K562 (cell line): ENCODE data around the gene TLDC2. TPM values are rescaled to one million over a fixed set of nuclear protein-coding genes. Genes with fewer than 3 reads are reported as not detected.

Source experiments
- BCL6 ChIP-seq: fragments of 250-450 bp; sonication (Bioruptor Pico); IDR thresholded peaks from 2 replicates; pipeline ENCODE4 v1.4.0; 2020
- CBX3 ChIP-seq, 2 experiments: IDR thresholded peaks; 1 replicate in 1 of 2; 2 replicates in 1 of 2; pipeline ENCODE4 v1.6.1; 2012; ENCODE audit warnings: inconsistent platforms in 2 of 2, low read length in 2 of 2, borderline replicate concordance in 1 of 2, control low read depth in 1 of 2
- EHMT2 ChIP-seq: fragments of 450-650 bp; IDR thresholded peaks from 2 replicates; pipeline ENCODE4 v1.6.1; 2018; ENCODE audit warnings: antibody characterized with exemption
- EP400 ChIP-seq: fragments of 450-650 bp; IDR thresholded peaks from 2 replicates; pipeline ENCODE4 v1.6.1; 2017; ENCODE audit warnings: antibody characterized with exemption, mild to moderate bottlenecking, moderate library complexity
- EWSR1 ChIP-seq: fragments of 450-650 bp; IDR thresholded peaks from 2 replicates; pipeline ENCODE4 v1.6.1; 2018; ENCODE audit warnings: borderline replicate concordance, mild to moderate bottlenecking, low read depth, moderate library complexity; ENCODE audit not compliant: partially characterized antibody
- KDM1A ChIP-seq, 2 experiments: fragments of 450-650 bp; IDR thresholded peaks; 2 replicates each; pipeline ENCODE4 v1.6.1; 2016; ENCODE audit warnings: mild to moderate bottlenecking in 2 of 2
- MAFF ChIP-seq: IDR thresholded peaks from 2 replicates; pipeline ENCODE4 v1.6.1; 2012; ENCODE audit warnings: low read length, improper control_type of control experiment
- MAZ ChIP-seq, 2 experiments: fragments of 450-650 bp in 1 of 2; sonication (generic) in 1 of 2; formaldehyde crosslinking; IDR thresholded peaks in 1 of 2; conservative IDR thresholded peaks in 1 of 2; 2 replicates each; pipeline versions ENCODE4 v1.4.0 to v1.5.0; 2020; ENCODE audit warnings: mild to moderate bottlenecking in 1 of 2, missing genetic modification reagents in 1 of 2
- MYC ChIP-seq, 2 experiments: fragments of 250-450 bp in 1 of 2; sonication (Bioruptor Pico) in 1 of 2; IDR thresholded peaks; 2 replicates each; pipeline versions ENCODE4 v1.5.1 to v1.6.1; 2012 to 2021; ENCODE audit warnings: low read depth in 2 of 2, borderline replicate concordance in 1 of 2, improper control_type of control experiment in 1 of 2, low read length in 1 of 2, mild to moderate bottlenecking in 1 of 2, moderate library complexity in 1 of 2
- NEUROD1 ChIP-seq: fragments of 150-350 bp; IDR thresholded peaks from 2 replicates; pipeline ENCODE4 v1.6.1; 2014; ENCODE audit warnings: borderline replicate concordance, low read length, low read depth; ENCODE audit not compliant: partially characterized antibody
- POLR2H ChIP-seq: IDR thresholded peaks from 2 replicates; pipeline ENCODE4 v1.6.1; 2016; ENCODE audit warnings: missing genetic modification characterization, low read depth, mild to moderate bottlenecking, control low read depth, missing compliant biosample characterization, moderate library complexity
- SMARCC2 ChIP-seq: fragments of 450-650 bp; IDR thresholded peaks from 2 replicates; pipeline ENCODE4 v1.6.1; 2017; ENCODE audit warnings: antibody characterized with exemption, moderate library complexity, mild to moderate bottlenecking, low read depth
- SMARCE1 ChIP-seq: fragments of 450-650 bp; IDR thresholded peaks from 2 replicates; pipeline ENCODE4 v1.7.1; 2016; ENCODE audit warnings: mild to moderate bottlenecking
- TRIM24 ChIP-seq, 2 experiments: fragments of 450-650 bp; IDR thresholded peaks; 2 replicates each; pipeline ENCODE4 v1.6.1; 2016
- ZC3H11A ChIP-seq: IDR thresholded peaks from 2 replicates; pipeline ENCODE4 v1.6.1; 2012; ENCODE audit warnings: low read depth, low read length, improper control_type of control experiment
- ZKSCAN8 ChIP-seq: fragments of 200-800 bp; sonication (Bioruptor generic); IDR thresholded peaks from 2 replicates; pipeline ENCODE4 v1.6.1; 2016; ENCODE audit warnings: missing genetic modification characterization, missing compliant biosample characterization
- ZNF316 ChIP-seq: fragments of 450-650 bp; IDR thresholded peaks from 2 replicates; pipeline ENCODE4 v1.6.1; 2016
- polyA plus RNA-seq, 8 experiments: library from polyadenylated mRNA; depleted of rRNA in 4 of 8; stranded (reverse) in 5 of 8; unstranded in 3 of 8; fragments of >200 nt; fragmentation: Nextera tagmentation in 2 of 8; fragmentation: Illumina TruSeq in 1 of 8; extraction: Ambion mirVana in 2 of 8; extraction: Trizol in 1 of 8; gene quantifications; 2 replicates each; pipeline versions ENCODE4 v1.2.1 to v1.2.3, GENCODE V29; 2011 to 2014; ENCODE audit warnings: inconsistent platforms in 1 of 8, missing spikeins in 1 of 8
- total RNA-seq, 7 experiments: library from RNA; depleted of rRNA in 6 of 7; stranded (reverse); fragments of >200 nt in 6 of 7; fragmentation: Illumina TruSeq in 2 of 7; extraction: Trizol in 2 of 7; gene quantifications; 2 replicates each; pipeline versions ENCODE4 v1.2.1 to v1.2.3, GENCODE V29; 2011 to 2021; ENCODE audit warnings: low replicate concordance in 1 of 7
- TF ChIP-seq, protein P1 (sequence below): fragments of 250-450 bp; sonication (Bioruptor Pico); IDR thresholded peaks from 2 replicates; pipeline ENCODE4 v1.4.0; 2020; ENCODE audit warnings: mild to moderate bottlenecking
- TF ChIP-seq, protein P2 (sequence below): fragments of 250-450 bp; sonication (Bioruptor Pico); IDR thresholded peaks from 2 replicates; pipeline ENCODE4 v1.5.0; 2021
- TF ChIP-seq, protein P3 (sequence below), 3 experiments: IDR thresholded peaks in 2 of 3; conservative IDR thresholded peaks in 1 of 3; 2 replicates each; pipeline ENCODE4 v1.5.1; 2011 to 2012; ENCODE audit warnings: low read length in 3 of 3, mild to moderate bottlenecking in 3 of 3, control low read depth in 2 of 3, improper control_type of control experiment in 1 of 3, inconsistent platforms in 1 of 3, low read depth in 1 of 3, mixed read lengths in 1 of 3, moderate library complexity in 1 of 3; ENCODE audit not compliant: insufficient read depth in 2 of 3
- TF ChIP-seq, protein P4 (sequence below): sonication (generic); IDR thresholded peaks from 2 replicates; pipeline ENCODE4 v1.6.1; 2016

Gene TLDC2
- total and polyA plus RNA-seq, 9 of the 15 experiments (the other 6 are each of a cell fraction or from before 2014, with no cell fraction given), result not detected

DNA sequence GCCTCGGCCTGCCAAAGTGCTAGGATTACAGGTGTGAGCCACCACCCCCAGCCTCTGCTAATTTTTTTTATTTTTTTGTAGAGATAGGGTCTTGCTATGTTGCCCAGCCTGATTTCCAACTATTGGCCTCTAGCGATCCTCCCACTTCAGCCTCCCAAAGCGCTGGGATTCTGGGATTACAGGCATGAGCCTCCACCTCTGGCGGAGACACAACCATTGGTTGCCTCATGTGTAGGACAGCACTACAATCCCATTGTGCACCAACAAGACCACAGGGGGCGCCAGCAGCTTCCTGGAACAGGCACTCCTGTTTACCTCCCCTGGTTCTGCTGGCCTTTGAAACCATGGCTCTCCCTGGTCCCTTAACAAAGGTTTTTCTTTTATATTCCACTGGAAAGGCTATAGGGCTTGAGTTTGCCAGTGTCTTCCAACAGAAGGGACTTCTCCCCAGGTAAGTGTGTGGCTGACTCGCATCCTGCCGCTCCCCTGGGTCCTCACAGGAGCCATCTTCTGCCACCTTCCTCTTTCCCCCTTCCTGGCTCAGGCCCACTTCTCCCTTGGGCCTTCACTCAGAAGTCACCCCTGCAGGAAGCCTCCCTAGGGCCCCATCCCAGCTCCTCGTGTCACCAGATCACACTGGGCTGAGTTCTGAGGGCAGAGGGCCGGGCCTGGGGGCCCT, 39.2 kb upstream of the TLDC2 start (continued):
- TF ChIP-seq NEUROD1, result peak; percentile 32
- TF ChIP-seq EWSR1, result no peak
- 0 out of 2 replicates have a peak, but pooled peaks have one; percentile 14 for TF ChIP-seq SMARCE1
- no peak for TF ChIP-seq ZNF316
- TF ChIP-seq MAFF, result no peak
- TF ChIP-seq KDM1A (IDR thresholded peaks at IDR 0.05), result peak in 1 of 2 experiments; percentile 17; a peak in 1 of 4 replicates
- no peak; the same call in 1 of the 2 replicates for TF ChIP-seq SMARCC2
- TF ChIP-seq EHMT2, result 0 out of 2 replicates have a peak, but pooled peaks have one; percentile 30
- TF ChIP-seq, protein P1, sequence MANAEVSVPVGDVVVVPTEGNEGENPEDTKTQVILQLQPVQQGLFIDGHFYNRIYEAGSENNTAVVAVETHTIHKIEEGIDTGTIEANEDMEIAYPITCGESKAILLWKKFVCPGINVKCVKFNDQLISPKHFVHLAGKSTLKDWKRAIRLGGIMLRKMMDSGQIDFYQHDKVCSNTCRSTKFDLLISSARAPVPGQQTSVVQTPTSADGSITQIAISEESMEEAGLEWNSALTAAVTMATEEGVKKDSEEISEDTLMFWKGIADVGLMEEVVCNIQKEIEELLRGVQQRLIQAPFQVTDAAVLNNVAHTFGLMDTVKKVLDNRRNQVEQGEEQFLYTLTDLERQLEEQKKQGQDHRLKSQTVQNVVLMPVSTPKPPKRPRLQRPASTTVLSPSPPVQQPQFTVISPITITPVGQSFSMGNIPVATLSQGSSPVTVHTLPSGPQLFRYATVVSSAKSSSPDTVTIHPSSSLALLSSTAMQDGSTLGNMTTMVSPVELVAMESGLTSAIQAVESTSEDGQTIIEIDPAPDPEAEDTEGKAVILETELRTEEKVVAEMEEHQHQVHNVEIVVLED (CRISPR knock-in tag), result no peak
- peak in 1 of 2 experiments; percentile 35; a peak in 1 of 3 replicates for TF ChIP-seq CBX3 (IDR thresholded peaks at IDR 0.05; ENCODE audit: borderline replicate concordance in 1 of 2, low read length in 2 of 2)
- peak; percentile 51; the same call in 1 of the 2 replicates for TF ChIP-seq EP400
- TF ChIP-seq, protein P2, sequence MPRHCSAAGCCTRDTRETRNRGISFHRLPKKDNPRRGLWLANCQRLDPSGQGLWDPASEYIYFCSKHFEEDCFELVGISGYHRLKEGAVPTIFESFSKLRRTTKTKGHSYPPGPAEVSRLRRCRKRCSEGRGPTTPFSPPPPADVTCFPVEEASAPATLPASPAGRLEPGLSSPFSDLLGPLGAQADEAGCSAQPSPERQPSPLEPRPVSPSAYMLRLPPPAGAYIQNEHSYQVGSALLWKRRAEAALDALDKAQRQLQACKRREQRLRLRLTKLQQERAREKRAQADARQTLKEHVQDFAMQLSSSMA (CRISPR knock-in tag), result no peak
- TF ChIP-seq ZKSCAN8 (CRISPR knock-in tag), result no peak
- TF ChIP-seq, protein P3, sequence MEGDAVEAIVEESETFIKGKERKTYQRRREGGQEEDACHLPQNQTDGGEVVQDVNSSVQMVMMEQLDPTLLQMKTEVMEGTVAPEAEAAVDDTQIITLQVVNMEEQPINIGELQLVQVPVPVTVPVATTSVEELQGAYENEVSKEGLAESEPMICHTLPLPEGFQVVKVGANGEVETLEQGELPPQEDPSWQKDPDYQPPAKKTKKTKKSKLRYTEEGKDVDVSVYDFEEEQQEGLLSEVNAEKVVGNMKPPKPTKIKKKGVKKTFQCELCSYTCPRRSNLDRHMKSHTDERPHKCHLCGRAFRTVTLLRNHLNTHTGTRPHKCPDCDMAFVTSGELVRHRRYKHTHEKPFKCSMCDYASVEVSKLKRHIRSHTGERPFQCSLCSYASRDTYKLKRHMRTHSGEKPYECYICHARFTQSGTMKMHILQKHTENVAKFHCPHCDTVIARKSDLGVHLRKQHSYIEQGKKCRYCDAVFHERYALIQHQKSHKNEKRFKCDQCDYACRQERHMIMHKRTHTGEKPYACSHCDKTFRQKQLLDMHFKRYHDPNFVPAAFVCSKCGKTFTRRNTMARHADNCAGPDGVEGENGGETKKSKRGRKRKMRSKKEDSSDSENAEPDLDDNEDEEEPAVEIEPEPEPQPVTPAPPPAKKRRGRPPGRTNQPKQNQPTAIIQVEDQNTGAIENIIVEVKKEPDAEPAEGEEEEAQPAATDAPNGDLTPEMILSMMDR (IDR thresholded peaks at IDR 0.05 in 2 of 3, conservative IDR thresholded peaks at IDR 0.05 in 1 of 3; ENCODE audit: insufficient read depth in 2 of 3, low read depth in 1 of 3, low read length in 3 of 3), result peak; percentile 76 to 84 (median 84)
- TF ChIP-seq, protein P4, sequence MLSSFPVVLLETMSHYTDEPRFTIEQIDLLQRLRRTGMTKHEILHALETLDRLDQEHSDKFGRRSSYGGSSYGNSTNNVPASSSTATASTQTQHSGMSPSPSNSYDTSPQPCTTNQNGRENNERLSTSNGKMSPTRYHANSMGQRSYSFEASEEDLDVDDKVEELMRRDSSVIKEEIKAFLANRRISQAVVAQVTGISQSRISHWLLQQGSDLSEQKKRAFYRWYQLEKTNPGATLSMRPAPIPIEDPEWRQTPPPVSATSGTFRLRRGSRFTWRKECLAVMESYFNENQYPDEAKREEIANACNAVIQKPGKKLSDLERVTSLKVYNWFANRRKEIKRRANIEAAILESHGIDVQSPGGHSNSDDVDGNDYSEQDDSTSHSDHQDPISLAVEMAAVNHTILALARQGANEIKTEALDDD, result no peak
- no peak for TF ChIP-seq POLR2H (tag)
- no peak for TF ChIP-seq BCL6 (CRISPR knock-in tag)
- TF ChIP-seq MYC (IDR thresholded peaks at IDR 0.05; ENCODE audit: low read depth, low read length), result peak; percentile 67
- no peak for TF ChIP-seq MYC (CRISPR knock-in tag; IDR thresholded peaks at IDR 0.05; ENCODE audit: borderline replicate concordance, low read depth)
- peak in 1 of 2 experiments; percentile 39; a peak in 1 of 4 replicates for TF ChIP-seq MAZ (CRISPR knock-in tag; conservative IDR thresholded peaks at IDR 0.05 in 1 of 2, IDR thresholded peaks at IDR 0.05 in 1 of 2)
- 0 out of 4 replicates have a peak, but pooled peaks of 1 of the 2 experiments have one; percentile 7 for TF ChIP-seq TRIM24 (IDR thresholded peaks at IDR 0.05)
- no peak for TF ChIP-seq ZC3H11A
